ENCODE measurements around the gene WDCP.
"Not testable (repeated sequence)": the region's sequence is repeated elsewhere in the genome, so short reads cannot be mapped to it uniquely, and the experiment has no call there.

WDCP gene

GRCh38 chr2:24021122-24021998, 25.8 kb downstream of the WDCP start:
- peak; percentile 12 for DNase-seq

- DNase-seq, result no peak
Measured at GRCh38 chr2:24020244-24020643, 26.9 kb downstream of the WDCP start.

- DNase-seq, result no peak
Measured at GRCh38 chr2:24019729-24020128, 27.5 kb downstream of the WDCP start.

- no peak for DNase-seq
Measured at GRCh38 chr2:24018241-24018640, 28.9 kb downstream of the WDCP start.

- no peak for DNase-seq
Measured at GRCh38 chr2:24017711-24018110, 29.5 kb downstream of the WDCP start.

GRCh38 chr2:24016853-24017703, 30.1 kb downstream of the WDCP start:
- DNase-seq, result no peak

GRCh38 chr2:24016376-24016761, 30.8 kb downstream of the WDCP start:
- DNase-seq, result no peak

- no peak for DNase-seq
Measured at GRCh38 chr2:24015562-24016375, 31.4 kb downstream of the WDCP start.

GRCh38 chr2:24014902-24015301, 32.3 kb downstream of the WDCP start:
- not testable (repeated sequence) for DNase-seq

- DNase-seq, result no peak
Measured at GRCh38 chr2:24012521-24013188, 34.5 kb downstream of the WDCP start.

- DNase-seq, result no peak
Measured at GRCh38 chr2:24011250-24012104, 35.7 kb downstream of the WDCP start.

- DNase-seq, result no peak
Measured at GRCh38 chr2:24010477-24011249, 36.5 kb downstream of the WDCP start.

- no peak for DNase-seq
Measured at GRCh38 chr2:24009680-24010476, 37.3 kb downstream of the WDCP start, which contains the start of gene MFSD2B. Gene MFSD2B (plus strand): TSS chr2:24010085. CDS start chr2:24010097, 12 bp downstream.

- DNase-seq, result no peak
Measured at GRCh38 chr2:24009367-24009679, 37.9 kb downstream of the WDCP start.

- no peak for DNase-seq
Measured at GRCh38 chr2:24008672-24009366, 38.4 kb downstream of the WDCP start.

GRCh38 chr2:24007693-24008092, 39.5 kb downstream of the WDCP start:
- no peak for DNase-seq

GRCh38 chr2:23994567-23994966, 52.6 kb downstream of the WDCP start:
- DNase-seq, result no peak

GRCh38 chr2:23993736-23994269, 53.4 kb downstream of the WDCP start:
- no peak for DNase-seq

GRCh38 chr2:23992931-23993330, 54.3 kb downstream of the WDCP start:
- no peak for DNase-seq
